HTERT RPE-1 (cell line): ENCODE measurements around the gene NUDT22.

Source experiments
- in situ Hi-C: fragments of 300-500 bp; cut with MboI; formaldehyde crosslinking; loops from 4 replicates; pipeline ENCODE4 v1.14.3; 2020; ENCODE audit warnings: low sequenced_read_pairs

NUDT22 gene

GRCh38 chr11:64225608-64226506, at the start of gene NUDT22, which contains the start of gene TRPT1:
TSS of gene NUDT22 (plus strand) at chr11:64226274. CDS start at chr11:64226653, 379 bp downstream.
TSS of gene TRPT1 (minus strand) at chr11:64226186. CDS start at chr11:64225860, 326 bp downstream.
- in situ Hi-C loops: no loop called here

- in situ Hi-C loops: no loop called here
Observed at GRCh38 chr11:64176751-64177150, 49.3 kb upstream of the NUDT22 start.

- in situ Hi-C loops: no loop called here
Observed at GRCh38 chr11:64178203-64178602, 47.9 kb upstream of the NUDT22 start.

- in situ Hi-C loops: no loop called here
Observed at GRCh38 chr11:64178951-64179639, 47.0 kb upstream of the NUDT22 start.

- in situ Hi-C loops: no loop called here
Observed at GRCh38 chr11:64180891-64181290, 45.2 kb upstream of the NUDT22 start.

- in situ Hi-C loops: no loop called here
Observed at GRCh38 chr11:64181506-64182411, 44.3 kb upstream of the NUDT22 start.

GRCh38 chr11:64183890-64184289, 42.2 kb upstream of the NUDT22 start:
- in situ Hi-C loops: no loop called here

- in situ Hi-C loops: no loop called here
Observed at GRCh38 chr11:64185175-64185692, 40.8 kb upstream of the NUDT22 start.

- in situ Hi-C loops: no loop called here
Observed at GRCh38 chr11:64185693-64186491, 40.2 kb upstream of the NUDT22 start, which contains the start of gene STIP1. TSS of gene STIP1 (plus strand) at chr11:64186171. CDS start at chr11:64186262, 91 bp downstream.

GRCh38 chr11:64186492-64187165, 39.4 kb upstream of the NUDT22 start:
- in situ Hi-C loops: no loop called here

- in situ Hi-C loops: no loop called here
Observed at GRCh38 chr11:64192434-64192833, 33.6 kb upstream of the NUDT22 start.

GRCh38 chr11:64196626-64197025, 29.4 kb upstream of the NUDT22 start:
- in situ Hi-C loops: no loop called here

GRCh38 chr11:64198511-64198910, 27.6 kb upstream of the NUDT22 start:
- in situ Hi-C loops: no loop called here

GRCh38 chr11:64201543-64201942, 24.5 kb upstream of the NUDT22 start:
- in situ Hi-C loops: no loop called here

GRCh38 chr11:64202992-64203391, 23.1 kb upstream of the NUDT22 start:
- in situ Hi-C loops: no loop called here

- in situ Hi-C loops: no loop called here
Observed at GRCh38 chr11:64203421-64204079, 22.5 kb upstream of the NUDT22 start.

GRCh38 chr11:64204080-64204440, 22.0 kb upstream of the NUDT22 start:
- in situ Hi-C loops: no loop called here

GRCh38 chr11:64204464-64204989, 21.5 kb upstream of the NUDT22 start:
- in situ Hi-C loops: no loop called here
